OCI-LY1 (cell line): ENCODE results near the gene MAD1L1.

Experiments used
- H2AFZ ChIP-seq: fragments of 200-600 bp; sonication (generic), shearing (Covaris generic); 2 replicates; pipeline ENCODE4 v1.6.0; 2014; ENCODE audit warnings: antibody characterized with exemption, mild to moderate bottlenecking, low read length
- H3F3A ChIP-seq: fragments of 200-600 bp; sonication (generic), shearing (Covaris generic); 2 replicates; pipeline ENCODE4 v1.6.0; 2014; ENCODE audit warnings: mild to moderate bottlenecking, antibody characterized with exemption, low read length, moderate library complexity; ENCODE audit not compliant: insufficient read depth
- H3K27ac ChIP-seq: fragments of 200-600 bp; sonication (generic); 2 replicates; pipeline ENCODE4 v1.5.1; 2014; ENCODE audit warnings: low read length, mixed run types, mild to moderate bottlenecking, low read depth; ENCODE audit not compliant: poor library complexity, severe bottlenecking
- H3K27me3 ChIP-seq: fragments of 200-600 bp; sonication (generic); 2 replicates; pipeline ENCODE4 v1.6.0; 2014; ENCODE audit warnings: antibody characterized with exemption, mild to moderate bottlenecking, low read length, moderate library complexity; ENCODE audit not compliant: insufficient read depth
- H3K36me3 ChIP-seq: fragments of 200-600 bp; sonication (generic); 2 replicates; pipeline ENCODE4 v1.6.1; 2014; ENCODE audit warnings: mild to moderate bottlenecking, antibody characterized with exemption, low read length, moderate library complexity, mixed read lengths; ENCODE audit not compliant: insufficient read depth
- H3K4me1 ChIP-seq: fragments of 200-600 bp; sonication (generic); 2 replicates; pipeline ENCODE4 v1.5.1; 2014; ENCODE audit warnings: mild to moderate bottlenecking, low read length, moderate library complexity; ENCODE audit not compliant: insufficient read depth, severe bottlenecking
- H3K4me2 ChIP-seq: fragments of 200-600 bp; sonication (generic), shearing (Covaris generic); 2 replicates; pipeline ENCODE4 v1.6.1; 2014; ENCODE audit warnings: low read length
- H3K4me3 ChIP-seq: fragments of 200-600 bp; sonication (generic); 2 replicates; pipeline ENCODE4 v1.5.1; 2014; ENCODE audit warnings: low read length, low read depth, mild to moderate bottlenecking, mixed read lengths; ENCODE audit not compliant: poor library complexity, severe bottlenecking
- H3K79me2 ChIP-seq: fragments of 200-600 bp; shearing (Covaris generic); 2 replicates; pipeline ENCODE4 v1.6.1; 2016; ENCODE audit warnings: mixed run types, low read length, mixed read lengths; ENCODE audit not compliant: insufficient read depth
- H3K9ac ChIP-seq: fragments of 200-600 bp; sonication (generic), shearing (Covaris generic); 2 replicates; pipeline ENCODE4 v1.6.1; 2014; ENCODE audit warnings: mild to moderate bottlenecking, low read length, mixed read lengths
- H3K9me2 ChIP-seq: fragments of 200-600 bp; sonication (generic), shearing (Covaris generic); 2 replicates; pipeline ENCODE4 v1.6.1; 2014; ENCODE audit warnings: low read depth, mild to moderate bottlenecking, low read length, mixed read lengths
- H3K9me3 ChIP-seq: fragments of 200-600 bp; shearing (Covaris generic); 2 replicates; pipeline ENCODE4 v1.6.1; 2014; ENCODE audit warnings: low read length, mixed read lengths
- H4K20me1 ChIP-seq: fragments of 200-600 bp; sonication (generic), shearing (Covaris generic); 2 replicates; pipeline ENCODE4 v1.6.0; 2016; ENCODE audit warnings: mild to moderate bottlenecking, low read length; ENCODE audit not compliant: insufficient read depth
- CTCF ChIP-seq: fragments of 200-600 bp; sonication (generic), shearing (Covaris generic); IDR thresholded peaks from 2 replicates; pipeline ENCODE4 v1.5.1; 2017; ENCODE audit warnings: mild to moderate bottlenecking, antibody characterized with exemption, low read length, moderate library complexity, mixed read lengths
- EZH2 ChIP-seq: fragments of 200-600 bp; sonication (generic), shearing (Covaris generic); IDR thresholded peaks from 2 replicates; pipeline ENCODE4 v1.8.0; 2017; ENCODE audit warnings: borderline replicate concordance, mixed run types, mild to moderate bottlenecking, antibody characterized with exemption, low read length, moderate library complexity, mixed read lengths

MAD1L1 gene

DNA sequence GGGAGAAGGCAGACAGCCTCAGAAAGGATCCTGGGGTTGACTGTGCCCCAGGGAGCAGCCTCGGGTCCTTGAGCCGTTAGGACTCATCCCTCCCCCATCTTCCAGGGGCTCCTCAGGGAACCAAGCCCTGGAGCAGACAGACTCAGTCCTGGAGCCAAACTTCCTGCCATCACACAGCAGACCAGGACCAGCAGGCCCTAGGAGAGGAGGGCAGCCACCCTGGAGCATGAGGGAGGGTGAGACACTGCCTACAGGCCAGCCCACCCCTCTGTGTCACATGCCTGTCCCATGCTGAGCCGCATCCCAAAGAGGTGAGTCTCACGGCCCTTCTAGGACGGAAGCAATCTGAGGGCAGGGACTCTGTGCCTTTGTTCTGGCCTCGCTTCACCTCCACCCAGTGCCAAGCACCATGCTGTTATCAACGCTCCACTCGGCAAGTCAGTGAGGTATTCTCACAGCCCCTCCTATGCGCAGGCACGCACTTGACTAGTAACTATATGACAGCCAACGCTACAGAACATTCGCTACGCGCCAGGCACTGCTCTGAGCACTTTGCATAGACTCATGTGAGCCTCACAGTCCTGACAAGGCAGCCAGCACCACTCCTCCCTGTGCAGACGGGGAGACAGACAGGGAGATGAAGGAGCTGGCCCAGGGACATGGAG is 19.1 kb downstream of the MAD1L1 start:
- peaks cover 4% of the 10 kb centered on the region for H3K4me1 ChIP-seq
- TF ChIP-seq CTCF (no peak), EZH2 (no peak)
- no peaks in the 10 kb centered on the region for H3K79me2 ChIP-seq
- no peaks in the 10 kb centered on the region for H4K20me1 ChIP-seq
- no peak overlapping the region for H3K4me2 ChIP-seq
- H3K27me3 ChIP-seq, result no peaks in the 10 kb centered on the region
- no peaks in the 10 kb centered on the region for H3F3A ChIP-seq
- no peak overlapping the region for H2AFZ ChIP-seq
- H3K27ac ChIP-seq, result no peak overlapping the region
- no peaks in the 10 kb centered on the region for H3K9me2 ChIP-seq
- peaks cover 79% of the 10 kb centered on the region for H3K36me3 ChIP-seq
- no peak overlapping the region for H3K9ac ChIP-seq
- no peaks in the 10 kb centered on the region for H3K9me3 ChIP-seq
- no peak overlapping the region for H3K4me3 ChIP-seq

GRCh38 chr7:2212906-2213305 is 19.8 kb downstream of the MAD1L1 start:
- no peaks in the 10 kb centered on the region for H3K9me2 ChIP-seq
- peaks cover 4% of the 10 kb centered on the region for H3K4me1 ChIP-seq
- no peak overlapping the region for H3K4me2 ChIP-seq
- H3K4me3 ChIP-seq, result no peak overlapping the region
- no peaks in the 10 kb centered on the region for H3K79me2 ChIP-seq
- H3K36me3 ChIP-seq, result peaks cover 81% of the 10 kb centered on the region
- H3F3A ChIP-seq, result no peaks in the 10 kb centered on the region
- TF ChIP-seq CTCF (no peak), EZH2 (no peak)
- H3K9me3 ChIP-seq, result no peaks in the 10 kb centered on the region
- H3K9ac ChIP-seq, result no peak overlapping the region
- no peaks in the 10 kb centered on the region for H4K20me1 ChIP-seq
- no peak overlapping the region for H2AFZ ChIP-seq
- H3K27me3 ChIP-seq, result no peaks in the 10 kb centered on the region
- H3K27ac ChIP-seq, result no peak overlapping the region

GRCh38 chr7:2211926-2212325 is 20.8 kb downstream of the MAD1L1 start:
- H3F3A ChIP-seq, result no peaks in the 10 kb centered on the region
- H2AFZ ChIP-seq, result no peak overlapping the region
- no peaks in the 10 kb centered on the region for H4K20me1 ChIP-seq
- TF ChIP-seq CTCF (no peak), EZH2 (no peak)
- peaks cover 4% of the 10 kb centered on the region for H3K4me1 ChIP-seq
- no peak overlapping the region for H3K4me3 ChIP-seq
- H3K9ac ChIP-seq, result no peak overlapping the region
- H3K36me3 ChIP-seq, result peaks cover 81% of the 10 kb centered on the region
- H3K79me2 ChIP-seq, result no peaks in the 10 kb centered on the region
- H3K9me3 ChIP-seq, result no peaks in the 10 kb centered on the region
- H3K4me2 ChIP-seq, result no peak overlapping the region
- H3K27me3 ChIP-seq, result no peaks in the 10 kb centered on the region
- H3K9me2 ChIP-seq, result no peaks in the 10 kb centered on the region
- H3K27ac ChIP-seq, result no peak overlapping the region
